CD4-positive, alpha-beta T cell treated with Interleukin-4 for 4 hours (primary cell): ENCODE measurements around the gene LARP7.
"Not testable (repeated sequence)": the region's sequence is repeated elsewhere in the genome, so short reads cannot be mapped to it uniquely, and the experiment has no call there.

ENCODE experiments used
- DNase-seq: peaks from one replicate; pipeline ENCODE4 v3.0.0-alpha.2; 2020

LARP7 gene

DNA sequence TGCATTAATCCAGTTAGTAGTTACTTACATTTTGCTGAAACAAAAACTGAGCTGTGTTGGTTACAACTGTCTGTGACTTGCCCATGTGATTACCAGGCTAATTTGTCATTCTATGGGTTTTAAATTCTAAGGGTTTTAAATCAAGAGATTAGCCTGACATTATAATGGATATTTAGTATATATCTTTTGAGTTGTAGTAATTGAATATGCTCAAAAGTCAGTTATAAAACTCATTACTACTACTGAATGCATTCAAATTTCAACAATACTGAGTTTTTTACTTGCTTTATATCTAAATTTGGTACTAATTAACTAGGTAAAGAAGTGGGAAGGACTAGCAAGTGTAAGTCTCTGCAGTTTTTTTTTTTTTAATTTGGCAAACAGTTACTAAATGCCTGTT lies 14.7 kb downstream of the LARP7 start:
- DNase-seq = no peak

DNA sequence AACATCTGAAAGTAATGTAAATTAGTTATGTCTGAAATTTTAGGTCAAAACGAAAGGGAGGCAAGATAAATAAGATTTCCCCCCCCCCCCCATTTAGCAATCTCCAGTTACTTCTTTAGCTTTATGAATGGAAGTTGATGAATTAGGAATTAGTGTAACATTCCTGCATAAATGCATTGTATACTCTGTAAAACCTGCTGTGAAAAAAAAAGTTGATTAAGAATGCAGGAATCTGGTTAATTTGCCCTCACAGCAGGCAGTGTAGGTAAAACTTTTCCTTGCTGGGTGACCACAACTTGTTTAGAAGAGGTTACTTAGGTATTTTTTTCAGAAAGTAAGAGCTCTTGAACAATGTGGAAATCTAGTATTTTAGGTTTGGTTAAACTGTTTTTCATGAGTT lies 15.3 kb downstream of the LARP7 start:
- no peak for DNase-seq

- DNase-seq = no peak
These were observed 18.3 kb downstream of the LARP7 start for GRCh38 chr4:112655270-112655669.

DNA sequence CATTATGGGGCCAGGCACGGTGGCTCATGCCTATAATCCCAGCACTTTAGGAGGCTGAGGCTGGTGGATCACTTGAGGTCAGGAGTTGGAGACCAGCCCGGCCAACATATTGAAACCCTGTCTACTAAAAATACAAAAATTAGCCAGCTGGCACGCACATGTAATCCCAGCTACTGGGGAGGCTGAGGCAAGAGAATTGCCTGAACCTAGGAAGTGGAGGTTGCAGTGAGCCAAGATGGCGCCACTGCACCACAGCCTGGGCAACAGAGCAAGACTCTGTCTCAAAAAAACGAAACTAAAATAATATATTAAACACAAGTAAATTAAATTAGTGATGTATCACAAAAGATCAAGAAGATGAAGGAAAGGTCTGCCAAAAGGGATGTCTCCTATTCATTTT lies 19.2 kb downstream of the LARP7 start:
- DNase-seq = not testable (repeated sequence)

GRCh38 chr4:112664611-112665010 lies 27.7 kb downstream of the LARP7 start:
- no peak for DNase-seq

- no peak for DNase-seq
These were observed 31.2 kb downstream of the LARP7 start for GRCh38 chr4:112668131-112668530.

- DNase-seq = no peak
These were observed 36.1 kb downstream of the LARP7 start for GRCh38 chr4:112673076-112673475.

GRCh38 chr4:112673686-112674085 lies 36.7 kb downstream of the LARP7 start:
- DNase-seq = no peak

DNA sequence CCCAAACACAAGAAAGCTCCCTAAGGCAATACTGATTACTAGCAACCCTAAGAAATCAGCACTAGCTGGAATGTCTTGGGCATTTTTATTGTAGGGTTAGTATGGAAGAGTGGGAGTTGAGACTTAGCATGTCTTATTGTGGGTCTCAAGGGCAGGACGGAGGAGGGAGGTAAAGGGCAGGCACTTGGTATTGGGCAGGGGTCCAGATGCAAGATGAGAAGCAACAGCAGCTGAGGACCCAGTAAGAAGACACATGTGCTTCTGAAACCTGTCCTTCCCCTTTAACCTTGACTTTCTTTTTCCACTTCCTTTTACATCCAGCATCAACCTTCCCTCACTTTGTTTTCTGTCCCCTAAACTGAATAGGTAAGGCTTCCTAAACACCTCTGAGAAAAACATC lies 37.4 kb downstream of the LARP7 start:
- no peak for DNase-seq

- no peak for DNase-seq
These were observed 40.7 kb downstream of the LARP7 start for GRCh38 chr4:112677519-112678091.

- no peak for DNase-seq
These were observed 44.1 kb downstream of the LARP7 start for GRCh38 chr4:112680996-112681395.

DNA sequence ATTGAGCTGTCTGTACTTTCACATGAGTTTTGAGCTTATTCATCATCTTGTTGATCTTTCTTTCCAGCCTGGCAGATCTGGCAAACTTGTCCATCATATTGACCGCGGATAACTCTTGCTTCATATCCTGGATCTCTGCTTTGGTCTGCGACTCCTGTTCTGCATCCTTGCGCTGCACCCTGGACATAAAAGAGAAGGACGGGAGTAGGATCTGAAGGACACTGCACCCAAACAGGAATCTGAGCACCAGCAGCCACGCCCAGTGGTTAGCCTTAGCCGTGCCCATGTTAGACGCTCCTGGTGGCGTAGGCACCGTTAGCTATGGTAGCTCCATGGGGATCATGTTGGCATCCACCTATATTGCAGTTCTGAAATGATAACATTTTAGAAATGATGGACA lies 56.6 kb downstream of the LARP7 start:
- no peak for DNase-seq

- no peak for DNase-seq
These were observed 63.7 kb downstream of the LARP7 start for GRCh38 chr4:112700679-112701078.

GRCh38 chr4:112702892-112703291 lies 65.9 kb downstream of the LARP7 start:
- DNase-seq = no peak

DNA sequence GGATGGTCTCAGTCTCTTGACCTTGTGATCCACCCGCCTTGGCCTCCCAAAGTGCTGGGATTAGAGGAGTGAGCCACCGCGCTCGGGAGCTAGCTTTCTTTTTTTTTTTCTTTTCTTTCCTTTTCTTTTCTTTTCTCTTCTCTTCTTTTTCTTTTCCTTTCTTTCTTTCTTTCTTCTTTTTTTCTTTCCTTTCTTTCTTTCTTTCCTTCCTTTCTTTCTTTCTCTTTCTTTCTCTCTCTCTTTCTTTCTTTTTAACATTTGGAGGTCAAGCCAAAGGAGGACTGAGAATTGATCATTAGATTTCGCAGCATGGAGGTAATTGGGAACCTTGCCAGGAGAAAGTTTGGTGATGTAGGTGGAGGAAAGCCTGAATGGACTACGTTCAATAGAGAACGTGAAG lies 67.4 kb downstream of the LARP7 start:
- no peak for DNase-seq

DNA sequence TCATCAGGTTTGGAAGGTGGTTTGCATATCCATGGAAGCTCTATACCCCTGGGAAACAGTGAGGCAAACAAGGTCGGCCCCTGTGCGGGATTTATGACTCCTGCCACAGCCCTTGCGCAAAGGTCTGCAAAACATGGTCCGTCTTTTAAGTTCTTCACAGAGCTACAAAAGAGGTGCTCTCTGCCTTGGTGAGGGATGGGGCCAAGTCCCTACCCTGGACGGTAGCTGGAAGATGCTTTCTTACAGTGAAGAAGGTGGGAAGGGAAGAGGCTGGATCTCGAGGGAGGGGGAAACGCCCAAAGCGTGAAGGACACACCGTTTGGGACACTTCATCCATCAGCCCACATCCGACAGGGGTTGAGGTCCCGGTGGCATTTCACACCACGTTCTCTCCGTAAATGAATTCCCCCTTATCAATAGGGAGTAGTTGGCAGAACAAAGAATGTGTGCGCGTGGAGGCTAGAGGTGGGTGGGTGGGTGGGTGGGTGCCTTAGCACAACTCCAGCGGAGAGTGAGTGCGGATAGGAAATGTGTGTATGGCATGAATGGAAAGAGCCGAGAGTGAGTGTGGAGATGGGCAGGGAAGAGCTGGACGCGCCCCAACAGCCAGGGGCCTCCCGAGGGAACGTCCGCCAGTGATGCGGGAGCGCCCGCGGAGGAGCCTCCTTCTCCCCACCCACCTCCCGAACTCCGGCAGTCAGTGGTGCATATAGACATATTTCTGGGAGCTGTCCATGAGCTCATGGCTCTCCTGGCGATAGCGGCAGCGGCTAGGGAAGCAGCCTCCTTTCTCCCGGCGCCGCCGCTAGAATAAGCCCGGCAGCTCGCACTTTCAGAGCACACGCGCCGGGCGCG lies 68.3 kb downstream of the LARP7 start:
- DNase-seq = no peak

DNA sequence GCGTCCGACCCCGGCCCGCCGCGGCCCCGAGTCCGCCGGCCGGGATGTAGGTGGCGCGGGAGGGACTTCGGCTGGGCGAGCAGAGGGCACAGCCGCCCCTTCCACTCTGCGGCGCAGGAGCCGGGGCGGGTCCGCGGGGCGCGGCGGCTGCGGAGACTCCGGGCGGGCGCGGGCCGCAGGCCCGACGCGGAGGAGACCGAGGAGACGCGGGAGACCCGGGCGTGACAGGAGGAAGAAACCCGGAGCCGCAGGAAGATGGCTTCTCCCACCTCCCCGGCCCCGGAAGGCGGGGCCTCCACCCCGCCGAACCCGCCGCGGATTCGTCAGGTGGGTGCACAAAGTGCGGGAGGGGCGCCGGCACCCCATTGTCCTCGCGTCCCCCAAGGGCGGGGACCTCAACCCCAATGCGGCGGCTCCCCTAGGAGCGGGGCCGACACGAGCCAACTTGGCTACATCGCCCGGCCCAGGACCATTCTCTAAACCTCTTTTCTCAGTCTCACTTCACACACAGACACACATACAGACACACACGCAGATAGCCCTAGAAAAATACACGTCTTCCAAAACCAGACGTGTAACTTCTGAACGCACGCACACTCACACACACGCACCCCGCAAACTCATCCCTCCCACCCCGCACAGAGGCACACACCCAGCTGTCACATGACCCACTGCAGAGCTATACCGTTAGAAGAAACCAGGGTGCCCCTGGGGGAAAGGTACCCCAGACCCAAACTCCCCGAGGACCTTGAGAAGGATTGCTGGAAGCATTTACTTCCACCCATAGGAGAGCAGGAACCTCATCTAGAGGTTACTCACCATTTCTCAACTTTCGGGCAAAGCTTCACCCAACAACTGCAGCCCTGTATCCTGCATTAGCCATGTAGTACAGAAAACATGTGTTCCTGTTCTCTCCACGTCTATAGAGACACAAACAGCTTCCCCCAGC lies 69.2 kb downstream of the LARP7 start:
- DNase-seq = not testable (repeated sequence)

DNA sequence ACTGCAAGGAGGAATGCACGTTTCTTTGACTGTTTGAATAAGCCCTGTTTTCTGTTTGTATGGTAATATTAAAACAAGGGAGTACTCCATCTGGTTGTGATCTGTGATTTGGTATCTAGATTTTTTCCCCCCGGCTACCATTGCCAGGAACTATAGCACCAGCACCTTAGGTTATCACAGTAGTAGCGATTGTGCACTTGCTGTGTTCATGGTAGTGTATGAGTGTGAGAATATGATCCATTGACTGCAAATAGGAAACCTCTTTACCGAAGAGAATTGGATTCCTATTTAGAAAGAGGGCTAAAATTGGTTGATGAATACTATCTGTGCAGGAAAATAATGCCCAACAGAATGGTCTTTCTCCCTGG lies 69.9 kb downstream of the LARP7 start:
- DNase-seq = no peak
